Vagina (tissue), 2 donors: ENCODE data around the gene TENM4.

Source experiments
- CTCF ChIP-seq, 3 experiments: fragments of 450-650 bp in 2 of 3; fragments of 200-600 bp in 1 of 3; sonication (generic) in 1 of 3; IDR thresholded peaks; one replicate each; pipeline ENCODE4 v1.5.1; 2017 to 2019; ENCODE audit warnings: antibody characterized with exemption in 3 of 3, mild to moderate bottlenecking in 2 of 3, moderate library complexity in 2 of 3
- POLR2A ChIP-seq, 2 donors: fragments of 450-650 bp; IDR thresholded peaks; one replicate each; pipeline ENCODE4 v1.6.1; 2017; ENCODE audit warnings: antibody characterized with exemption in 2 of 2, mild to moderate bottlenecking in 2 of 2, moderate library complexity in 2 of 2
- POLR2AphosphoS5 ChIP-seq, 2 donors: sonication (generic); formaldehyde crosslinking; IDR thresholded peaks; one replicate each; pipeline ENCODE4 v1.9.0; 2017; ENCODE audit warnings: antibody characterized with exemption in 2 of 2, mild to moderate bottlenecking in 2 of 2, low read depth in 1 of 2; ENCODE audit not compliant: insufficient read depth in 1 of 2

- TF ChIP-seq CTCF (IDR thresholded peaks at IDR 0.05) (no peak), POLR2AphosphoS5 (IDR thresholded peaks at IDR 0.05; ENCODE audit: insufficient read depth in 1 of 2, low read depth in 1 of 2) (no peak), POLR2A (IDR thresholded peaks at IDR 0.05) (no peak)
Measured at GRCh38 chr11:78643676-78644056, 797.2 kb downstream of the TENM4 start.
